ENCODE data around the gene CPA1. TPM values are rescaled to one million over a fixed set of nuclear protein-coding genes. Genes with fewer than 3 reads are reported as not detected.

CPA1 gene
- total RNA-seq, 1 experiment from 2014 or later: not detected

DNA sequence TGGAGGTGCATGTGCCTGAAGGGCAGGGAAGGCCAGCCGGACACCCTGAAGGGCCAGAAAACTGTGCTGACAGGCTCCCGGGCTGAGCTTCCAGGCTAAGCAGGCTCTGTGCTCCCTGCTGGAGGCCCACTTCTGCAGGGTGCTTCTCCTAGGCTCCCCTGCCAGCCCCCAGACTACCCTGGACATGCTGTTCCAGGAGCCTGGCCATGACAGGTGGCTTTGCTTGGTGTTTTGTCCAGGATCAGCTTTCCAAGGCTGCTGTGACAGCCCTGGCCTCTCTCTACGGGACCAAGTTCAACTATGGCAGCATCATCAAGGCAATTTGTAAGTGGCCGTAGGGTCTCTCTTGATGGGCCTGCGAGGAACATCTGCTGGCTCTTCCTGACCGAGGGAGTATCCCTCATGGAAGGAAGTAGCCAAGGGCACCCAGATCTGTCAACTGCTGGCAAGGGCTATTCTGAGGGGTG lies 5.3 kb downstream of the CPA1 start:
- DNase-seq (ENCODE audit: low read depth, low spot score): no peak
- in situ Hi-C loops (cut with HindIII; ENCODE audit: low pct_unique_long_range_greater_than_20kb, low sequenced_read_pairs): no loop called here

DNA sequence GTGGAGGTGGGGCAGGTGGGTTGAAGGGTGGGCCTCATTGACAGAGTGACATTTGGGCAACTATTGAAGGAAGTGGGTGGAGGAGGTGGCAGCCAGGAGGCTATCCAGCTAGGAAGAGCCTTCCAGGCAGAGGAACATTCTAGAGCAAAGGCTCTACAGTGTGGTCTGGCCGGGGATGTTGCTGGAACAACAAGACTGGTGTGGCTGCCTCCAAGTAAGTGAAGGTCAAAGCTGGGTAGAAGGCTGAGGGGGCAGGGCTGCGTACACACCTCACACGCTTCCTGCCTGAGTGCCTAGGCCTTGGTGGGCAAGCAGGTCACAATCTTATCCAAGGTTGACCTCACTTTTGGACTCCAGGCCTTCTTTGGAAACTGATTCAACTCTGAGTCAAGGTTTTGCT lies 6.6 kb downstream of the CPA1 start:
- in situ Hi-C loops (cut with HindIII; ENCODE audit: low pct_unique_long_range_greater_than_20kb, low sequenced_read_pairs): no loop called here
- DNase-seq (ENCODE audit: low read depth, low spot score): no peak

DNA sequence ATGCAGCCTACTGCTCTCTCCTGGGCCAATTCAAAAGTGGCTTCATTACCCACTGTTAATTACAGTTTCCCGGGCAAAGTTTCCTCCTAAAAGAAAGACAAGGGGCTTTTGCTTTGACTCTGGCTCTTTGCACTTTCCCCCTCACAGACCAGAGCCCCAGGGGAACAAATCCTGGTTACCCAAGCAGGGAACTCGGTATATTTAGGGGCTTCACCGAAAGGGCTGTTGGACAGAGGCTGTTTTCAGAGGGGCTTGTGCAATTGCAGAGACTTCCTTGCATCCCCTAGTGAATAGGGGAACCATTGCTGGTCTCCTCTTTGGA lies 7.0 kb downstream of the CPA1 start:
- in situ Hi-C loops (cut with HindIII; ENCODE audit: low pct_unique_long_range_greater_than_20kb, low sequenced_read_pairs): no loop called here
- DNase-seq (ENCODE audit: low read depth, low spot score): no peak

DNA sequence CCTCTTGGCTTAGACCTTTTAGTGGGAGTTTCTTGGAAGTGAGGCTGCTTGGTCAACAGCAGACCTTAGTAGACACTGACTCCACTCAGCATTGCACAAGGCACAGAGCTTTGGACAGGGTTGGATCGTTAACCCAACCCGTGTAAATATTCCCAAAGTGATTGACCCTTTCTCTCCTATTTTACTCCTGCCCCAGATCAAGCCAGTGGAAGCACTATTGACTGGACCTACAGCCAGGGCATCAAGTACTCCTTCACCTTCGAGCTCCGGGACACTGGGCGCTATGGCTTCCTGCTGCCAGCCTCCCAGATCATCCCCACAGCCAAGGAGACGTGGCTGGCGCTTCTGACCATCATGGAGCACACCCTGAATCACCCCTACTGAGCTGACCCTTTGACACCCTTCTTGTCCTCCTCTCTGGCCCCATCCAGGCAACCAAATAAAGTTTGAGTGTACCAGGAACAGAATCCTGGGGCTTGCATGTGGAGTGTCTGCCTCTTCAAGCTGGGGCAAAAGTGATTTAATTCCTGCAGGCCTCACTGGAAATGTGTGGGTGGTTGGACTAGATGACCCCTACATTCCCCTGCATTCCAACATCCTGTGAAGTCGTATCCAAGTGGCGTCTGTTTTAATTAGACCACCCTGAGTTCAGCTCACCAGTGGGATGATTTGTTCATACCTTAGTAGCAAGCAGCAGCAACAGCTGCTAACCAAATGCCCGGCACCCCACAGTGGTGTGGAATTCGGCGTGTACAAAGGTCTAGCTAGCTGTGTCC lies 7.5 kb downstream of the CPA1 start:
- in situ Hi-C loops (cut with HindIII; ENCODE audit: low pct_unique_long_range_greater_than_20kb, low sequenced_read_pairs): no loop called here
- no peak for DNase-seq (ENCODE audit: low read depth, low spot score)

DNA sequence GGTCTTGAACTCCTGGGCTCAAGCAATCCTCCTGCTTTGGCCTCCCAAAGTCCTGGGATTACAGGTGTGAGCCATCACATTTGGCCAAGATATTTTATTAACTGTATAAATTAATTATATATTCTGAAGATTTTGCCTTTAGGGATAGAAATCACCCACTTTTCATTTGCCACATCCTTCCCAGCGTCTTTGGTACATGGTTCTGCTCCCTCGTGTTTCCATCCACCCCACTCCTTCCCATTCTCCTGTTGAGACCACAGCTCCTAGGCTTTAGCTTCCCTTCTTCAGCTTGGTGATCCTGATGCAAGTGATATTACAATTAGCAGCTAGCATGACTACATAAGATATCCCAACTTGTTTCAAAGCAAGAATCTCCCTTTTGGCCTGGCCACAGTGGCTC lies 8.4 kb downstream of the CPA1 start:
- in situ Hi-C loops (cut with HindIII; ENCODE audit: low pct_unique_long_range_greater_than_20kb, low sequenced_read_pairs): no loop called here
- no peak for DNase-seq (ENCODE audit: low read depth, low spot score)

DNA sequence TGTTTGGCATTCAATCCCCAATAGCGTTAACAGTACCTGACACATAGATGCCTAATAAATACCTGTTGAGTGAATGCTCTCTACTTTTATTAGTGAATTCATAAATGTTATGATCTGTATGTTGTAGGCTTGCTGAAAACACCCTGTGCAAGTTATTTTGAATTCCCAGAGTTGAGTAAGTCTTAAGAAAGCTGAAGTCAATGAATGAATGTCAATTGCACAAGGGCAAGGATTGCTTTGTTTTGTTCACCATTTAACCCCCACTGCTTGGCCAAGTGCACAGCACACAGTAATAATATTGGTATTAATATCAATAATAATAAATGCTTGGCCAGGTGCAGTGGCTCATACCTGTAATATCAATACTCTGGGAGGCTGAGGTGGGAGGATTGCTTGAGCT lies 10.2 kb downstream of the CPA1 start:
- DNase-seq (ENCODE audit: low read depth, low spot score): no peak
- in situ Hi-C loops (cut with HindIII; ENCODE audit: low pct_unique_long_range_greater_than_20kb, low sequenced_read_pairs): no loop called here

DNA sequence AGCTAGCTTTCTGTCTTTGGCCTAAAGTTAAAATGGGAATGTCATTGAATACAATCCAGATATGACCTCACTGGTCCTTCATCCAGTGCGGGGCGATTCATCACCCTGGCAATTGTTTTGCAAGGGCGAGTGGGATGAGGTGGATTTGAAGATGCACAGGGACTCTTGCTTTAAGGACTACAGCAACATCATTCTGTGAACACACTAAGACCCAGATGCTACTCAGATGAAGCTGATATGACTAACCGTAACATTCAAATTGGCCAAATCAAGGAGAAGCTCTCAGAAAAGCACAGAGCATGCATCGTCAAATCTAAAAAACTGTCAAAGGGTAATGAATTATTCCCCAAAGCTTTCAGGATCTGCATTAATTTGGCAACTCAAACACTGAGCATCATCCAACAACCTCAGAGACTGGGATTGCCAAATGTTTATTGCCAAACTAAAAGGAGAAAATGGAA lies 12.8 kb downstream of the CPA1 start:
- in situ Hi-C loops (cut with HindIII; ENCODE audit: low pct_unique_long_range_greater_than_20kb, low sequenced_read_pairs): no loop called here
- no peak for DNase-seq (ENCODE audit: low read depth, low spot score)

DNA sequence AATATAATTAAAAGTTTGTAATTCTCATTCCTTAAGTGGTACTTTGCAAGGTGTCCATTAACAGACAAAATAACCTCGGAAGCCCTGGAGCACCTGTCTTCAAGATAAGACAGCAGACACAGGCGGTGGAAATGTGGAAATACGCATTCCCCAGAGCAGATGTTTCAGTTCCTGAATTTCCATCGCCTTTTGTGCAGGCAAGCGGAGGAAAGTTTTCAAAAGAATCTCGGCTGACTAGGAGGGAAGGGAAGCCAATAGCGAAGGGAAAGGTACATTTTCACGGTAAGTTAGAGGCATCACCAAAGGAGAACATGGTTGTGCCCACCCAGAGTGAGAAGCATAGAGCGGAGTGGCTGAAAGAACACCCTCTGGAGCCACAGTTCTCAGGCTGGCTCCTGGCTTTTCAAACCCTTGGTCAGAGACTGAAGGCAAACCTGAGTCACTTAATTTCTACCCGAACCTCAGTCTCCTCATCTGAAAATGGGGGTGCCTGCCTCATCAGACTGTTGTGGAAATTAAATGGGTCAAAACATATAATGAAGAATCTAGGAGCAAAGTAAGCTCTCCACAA lies 13.6 kb downstream of the CPA1 start:
- in situ Hi-C loops (cut with HindIII; ENCODE audit: low pct_unique_long_range_greater_than_20kb, low sequenced_read_pairs): no loop called here

DNA sequence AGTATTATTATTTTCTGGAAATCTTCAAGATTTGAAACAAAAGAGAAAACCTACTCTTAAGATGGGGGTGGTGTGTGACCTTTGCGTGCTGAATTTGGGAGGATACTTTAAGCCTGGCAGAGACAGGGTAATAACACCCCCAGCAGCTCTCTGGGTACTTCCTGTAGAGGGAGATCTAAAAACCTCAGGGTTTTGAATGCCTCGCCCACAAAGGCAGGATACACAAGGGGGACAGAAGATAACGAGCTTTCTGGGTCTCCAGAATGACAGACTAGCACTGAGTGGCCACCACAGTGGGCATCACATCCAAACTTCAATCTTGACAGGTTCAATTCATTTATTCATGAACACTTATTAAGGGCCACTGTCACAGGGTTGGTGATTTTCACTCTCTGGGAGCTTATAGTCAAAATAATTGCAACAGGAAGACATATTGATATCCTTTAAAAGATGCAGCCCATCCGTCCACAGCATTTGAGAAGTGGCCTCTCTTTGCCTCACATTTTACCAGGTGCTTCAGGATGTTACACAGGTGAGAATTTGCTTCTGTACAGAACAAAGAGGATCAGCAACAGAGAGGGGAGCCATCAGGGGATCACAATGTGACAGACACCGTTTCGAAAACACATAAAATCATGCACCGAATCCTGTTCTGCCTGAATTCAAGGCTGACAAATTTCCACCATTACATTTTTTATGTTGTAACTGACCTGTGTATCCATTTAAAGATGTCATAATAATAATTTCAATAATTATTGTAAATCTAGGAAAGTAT lies 14.3 kb downstream of the CPA1 start:
- no peak for DNase-seq (ENCODE audit: low read depth, low spot score)
- in situ Hi-C loops (cut with HindIII; ENCODE audit: low pct_unique_long_range_greater_than_20kb, low sequenced_read_pairs): no loop called here

More for the DNA sequence above, 13.6 kb downstream of the CPA1 start:
- DNase-seq (ENCODE audit: low read depth, low spot score): no peak

DNA sequence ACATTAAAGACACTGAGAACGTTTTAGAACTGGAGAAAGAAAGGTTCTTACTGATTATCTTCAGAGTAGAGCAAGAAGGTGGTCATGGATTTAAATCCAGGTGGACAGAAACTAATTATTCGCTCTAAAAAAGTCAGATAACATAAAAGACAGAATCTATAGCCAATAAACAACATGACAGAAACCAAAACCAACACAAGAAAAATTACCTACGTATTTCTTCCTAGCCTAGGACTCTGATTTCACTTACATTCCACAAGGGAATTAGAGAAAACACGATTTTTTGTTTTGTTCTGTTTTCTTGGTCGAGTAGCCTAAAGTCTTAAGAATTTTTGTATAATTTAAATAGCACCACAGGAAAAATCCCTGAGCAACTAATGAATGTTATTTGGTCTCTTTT lies 15.1 kb downstream of the CPA1 start:
- DNase-seq (ENCODE audit: low read depth, low spot score): no peak
- in situ Hi-C loops (cut with HindIII; ENCODE audit: low pct_unique_long_range_greater_than_20kb, low sequenced_read_pairs): no loop called here

DNA sequence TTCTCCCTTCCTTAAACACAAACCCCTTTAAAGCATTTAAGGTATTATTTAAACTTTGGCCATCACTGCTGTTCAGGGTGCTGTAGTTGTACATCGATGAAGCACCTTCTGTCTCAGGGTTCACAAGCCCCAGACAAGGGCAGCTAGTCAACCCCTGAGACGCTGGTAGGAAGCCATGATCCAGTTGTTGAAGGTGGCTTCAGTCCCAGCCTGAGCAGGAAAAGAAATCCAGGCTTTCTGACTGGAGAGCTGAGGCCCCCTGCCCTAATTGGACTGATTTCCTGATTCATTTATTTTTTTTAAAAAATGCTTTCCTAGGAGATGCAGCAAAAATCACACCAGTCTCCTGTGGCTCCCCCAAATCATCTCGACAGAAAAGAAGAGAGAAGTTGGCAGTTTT lies 15.8 kb downstream of the CPA1 start:
- in situ Hi-C loops (cut with HindIII; ENCODE audit: low pct_unique_long_range_greater_than_20kb, low sequenced_read_pairs): no loop called here
- DNase-seq (ENCODE audit: low read depth, low spot score): no peak

DNA sequence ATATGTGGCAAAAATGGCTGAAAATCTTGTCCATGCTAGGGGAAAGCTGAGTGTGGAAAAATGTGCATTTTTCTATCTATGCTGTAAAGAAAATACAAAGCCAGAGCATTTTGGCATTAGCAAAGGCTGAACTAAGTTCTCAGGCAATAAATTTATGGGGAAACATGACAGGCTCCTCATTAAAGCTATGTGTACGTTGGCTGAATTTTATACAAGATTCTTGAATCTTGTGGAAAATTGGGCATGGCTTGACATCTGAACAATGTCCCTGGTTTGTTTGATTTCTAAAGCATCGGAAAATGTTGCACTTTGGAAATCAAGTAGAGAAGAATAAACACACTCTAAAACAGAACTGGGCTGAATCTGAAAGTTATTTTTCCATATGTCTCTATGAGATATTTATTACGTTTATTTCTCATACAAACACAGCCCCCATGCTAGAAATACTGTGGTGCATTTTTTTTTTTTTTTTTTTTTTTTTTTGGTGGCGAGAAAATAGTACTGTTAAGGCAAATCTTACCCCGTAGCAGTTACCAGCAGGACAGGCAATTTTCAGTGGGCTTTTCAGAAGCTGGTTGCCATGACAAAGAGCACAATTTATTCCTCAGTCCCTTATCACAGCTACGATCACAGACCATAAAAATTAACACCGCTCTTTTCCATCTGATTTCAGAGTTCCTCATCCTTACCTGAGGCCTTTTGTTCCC lies 16.9 kb downstream of the CPA1 start:
- DNase-seq (ENCODE audit: low read depth, low spot score): no peak
- in situ Hi-C loops (cut with HindIII; ENCODE audit: low pct_unique_long_range_greater_than_20kb, low sequenced_read_pairs): no loop called here

DNA sequence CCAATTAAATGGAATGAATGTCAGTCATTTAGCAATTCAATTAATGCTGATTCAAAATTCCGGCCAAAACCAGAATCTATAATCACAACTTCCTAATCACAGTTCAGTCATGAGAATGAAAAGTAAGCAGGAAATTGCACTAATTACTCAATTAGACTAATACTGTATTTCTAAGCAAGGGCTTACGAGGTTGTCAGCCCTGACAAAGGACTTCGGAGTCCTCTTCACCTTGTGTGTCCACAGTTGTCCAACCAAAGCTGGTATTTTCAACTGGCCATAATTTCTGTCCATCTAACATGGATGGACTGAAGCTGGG lies 17.4 kb downstream of the CPA1 start:
- in situ Hi-C loops (cut with HindIII; ENCODE audit: low pct_unique_long_range_greater_than_20kb, low sequenced_read_pairs): no loop called here
- no peak for DNase-seq (ENCODE audit: low read depth, low spot score)

DNA sequence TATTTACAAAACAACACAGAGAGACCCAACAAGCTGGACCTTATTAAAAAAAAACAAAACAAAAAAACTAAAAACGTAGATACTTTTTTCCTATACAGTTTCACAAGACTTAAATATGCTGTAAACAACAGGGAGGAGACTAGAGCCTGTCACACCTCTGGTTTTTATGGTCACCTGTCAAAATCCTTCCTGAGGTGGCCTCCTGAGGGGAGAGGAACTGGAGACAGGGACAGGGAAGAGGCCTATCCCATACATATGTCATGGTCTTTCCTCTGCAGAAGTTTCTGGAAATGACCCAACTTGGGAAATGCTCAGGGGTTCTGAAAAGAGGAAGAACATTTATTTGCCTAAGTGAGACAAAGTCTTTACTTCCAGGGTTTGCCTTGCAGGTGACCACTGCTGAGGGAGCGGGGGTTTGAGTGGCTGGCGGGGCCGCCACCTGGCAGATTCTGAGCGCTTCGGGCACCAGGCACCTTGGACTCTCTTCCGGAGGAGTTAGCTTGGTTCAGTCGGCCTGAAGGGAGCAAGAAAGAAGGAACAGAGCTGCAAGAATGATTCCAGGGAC lies 18.3 kb downstream of the CPA1 start:
- in situ Hi-C loops (cut with HindIII; ENCODE audit: low pct_unique_long_range_greater_than_20kb, low sequenced_read_pairs): no loop called here
- DNase-seq (ENCODE audit: low read depth, low spot score): no peak

DNA sequence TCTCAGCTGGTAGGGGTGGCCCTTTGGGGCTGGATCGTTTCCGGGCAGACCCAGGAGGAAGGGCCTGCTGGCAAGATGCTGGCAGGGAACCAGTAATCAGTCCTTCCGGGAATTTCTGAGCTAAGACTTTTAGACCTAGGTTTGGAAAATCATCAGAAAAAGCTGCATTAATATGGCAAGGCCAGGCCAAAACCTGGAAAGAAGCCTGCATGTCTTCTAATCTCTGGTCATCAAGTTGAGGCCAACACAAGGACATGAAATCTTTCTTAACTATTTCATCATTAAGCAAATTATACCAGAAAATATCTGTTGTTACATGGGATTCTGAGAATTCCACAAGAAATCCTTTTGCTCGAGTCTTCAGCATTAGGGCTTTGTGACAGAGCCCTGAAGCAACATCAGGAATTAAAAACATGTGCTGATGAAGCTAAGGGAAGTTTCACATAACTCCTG lies 19.9 kb downstream of the CPA1 start:
- no peak for DNase-seq (ENCODE audit: low read depth, low spot score)
- in situ Hi-C loops (cut with HindIII; ENCODE audit: low pct_unique_long_range_greater_than_20kb, low sequenced_read_pairs): no loop called here

DNA sequence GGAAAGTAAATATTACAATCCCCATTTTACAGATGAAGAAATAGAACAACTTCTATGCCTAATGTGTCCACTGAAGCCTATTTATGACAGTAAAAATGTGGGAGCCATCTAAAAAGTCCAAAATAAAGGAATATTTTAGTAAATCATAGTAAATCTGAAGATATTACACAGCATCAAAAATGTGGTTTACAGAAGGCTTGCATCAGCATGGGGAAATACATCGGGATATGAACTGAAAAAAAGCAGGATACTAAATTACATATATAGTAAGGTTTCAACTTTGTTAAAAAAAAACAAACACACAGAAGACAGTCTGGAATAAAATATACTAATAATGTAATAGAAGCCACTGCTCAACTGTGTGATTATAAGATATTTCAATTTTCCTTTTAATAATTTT lies 20.8 kb downstream of the CPA1 start:
- in situ Hi-C loops (cut with HindIII; ENCODE audit: low pct_unique_long_range_greater_than_20kb, low sequenced_read_pairs): no loop called here
- DNase-seq (ENCODE audit: low read depth, low spot score): no peak

DNA sequence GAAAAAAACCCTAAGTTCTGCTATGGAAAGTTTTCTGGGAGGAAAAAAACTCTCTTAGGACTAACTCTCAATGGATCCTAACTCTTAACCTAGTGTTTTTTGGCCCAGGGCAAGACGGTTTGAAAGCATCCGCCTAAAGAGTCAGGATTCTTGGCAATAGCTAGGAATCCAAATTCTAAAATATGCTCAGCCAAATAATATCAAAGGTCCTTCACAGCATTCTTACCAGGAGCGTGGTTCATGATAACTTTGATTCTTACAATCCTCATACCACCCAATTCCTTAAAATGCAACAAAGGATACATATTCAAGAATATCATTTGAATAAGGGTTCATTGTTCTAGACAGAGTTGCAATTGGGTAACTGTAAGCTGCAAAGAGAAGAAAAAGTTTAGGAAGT lies 21.3 kb downstream of the CPA1 start:
- in situ Hi-C loops (cut with HindIII; ENCODE audit: low pct_unique_long_range_greater_than_20kb, low sequenced_read_pairs): no loop called here
- no peak for DNase-seq (ENCODE audit: low read depth, low spot score)

DNA sequence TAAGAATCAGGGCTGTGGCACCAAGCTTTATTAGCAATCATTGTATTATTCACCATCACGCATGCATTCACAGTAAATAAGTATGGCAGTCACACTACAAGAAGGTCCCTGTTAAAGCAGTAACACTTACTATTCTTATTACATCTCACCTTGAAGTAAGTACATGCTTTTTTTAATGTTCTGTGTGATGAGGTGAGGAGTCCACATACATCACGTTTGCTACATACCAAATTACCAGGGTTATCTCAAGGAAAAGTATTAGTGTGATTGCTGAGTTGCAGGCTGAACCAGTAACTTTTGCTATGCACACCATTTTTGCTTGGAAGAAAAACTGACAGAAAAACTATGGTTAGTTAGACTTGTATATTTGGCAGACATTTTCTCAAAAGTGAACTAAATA lies 24.7 kb downstream of the CPA1 start:
- DNase-seq (ENCODE audit: low read depth, low spot score): no peak
- in situ Hi-C loops (cut with HindIII; ENCODE audit: low pct_unique_long_range_greater_than_20kb, low sequenced_read_pairs): no loop called here

Measured in SK-MEL-5 (cell line).